ENCODE measurements around the gene ACAA1.

GRCh38 chr3:38118421-38119247 lies 18.3 kb downstream of the ACAA1 start:
- TF ChIP-seq ESRRA (CRISPR knock-in tag; IDR thresholded peaks at IDR 0.05; ENCODE audit: low read depth) (no peak), RFXANK (CRISPR knock-in tag; IDR thresholded peaks at IDR 0.05) (no peak), STAT6 (CRISPR knock-in tag; IDR thresholded peaks at IDR 0.05; ENCODE audit: borderline replicate concordance) (no peak), SALL2 (CRISPR knock-in tag; IDR thresholded peaks at IDR 0.05) (no peak), TCF7L2 (IDR thresholded peaks at IDR 0.05; ENCODE audit: low read depth, low read length) (no peak), ARNT (IDR thresholded peaks at IDR 0.05) (no peak), CREB1 (IDR thresholded peaks at IDR 0.05) (no peak), CREB1 (CRISPR knock-in tag; IDR thresholded peaks at IDR 0.05) (no peak)
- TF ChIP-seq, protein P1, sequence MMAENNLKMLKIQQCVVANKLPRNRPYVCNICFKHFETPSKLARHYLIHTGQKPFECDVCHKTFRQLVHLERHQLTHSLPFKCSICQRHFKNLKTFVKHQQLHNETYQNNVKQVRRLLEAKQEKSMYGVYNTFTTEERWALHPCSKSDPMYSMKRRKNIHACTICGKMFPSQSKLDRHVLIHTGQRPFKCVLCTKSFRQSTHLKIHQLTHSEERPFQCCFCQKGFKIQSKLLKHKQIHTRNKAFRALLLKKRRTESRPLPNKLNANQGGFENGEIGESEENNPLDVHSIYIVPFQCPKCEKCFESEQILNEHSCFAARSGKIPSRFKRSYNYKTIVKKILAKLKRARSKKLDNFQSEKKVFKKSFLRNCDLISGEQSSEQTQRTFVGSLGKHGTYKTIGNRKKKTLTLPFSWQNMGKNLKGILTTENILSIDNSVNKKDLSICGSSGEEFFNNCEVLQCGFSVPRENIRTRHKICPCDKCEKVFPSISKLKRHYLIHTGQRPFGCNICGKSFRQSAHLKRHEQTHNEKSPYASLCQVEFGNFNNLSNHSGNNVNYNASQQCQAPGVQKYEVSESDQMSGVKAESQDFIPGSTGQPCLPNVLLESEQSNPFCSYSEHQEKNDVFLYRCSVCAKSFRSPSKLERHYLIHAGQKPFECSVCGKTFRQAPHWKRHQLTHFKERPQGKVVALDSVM (CRISPR knock-in tag; IDR thresholded peaks at IDR 0.05): no peak
- TF ChIP-seq, protein P2, sequence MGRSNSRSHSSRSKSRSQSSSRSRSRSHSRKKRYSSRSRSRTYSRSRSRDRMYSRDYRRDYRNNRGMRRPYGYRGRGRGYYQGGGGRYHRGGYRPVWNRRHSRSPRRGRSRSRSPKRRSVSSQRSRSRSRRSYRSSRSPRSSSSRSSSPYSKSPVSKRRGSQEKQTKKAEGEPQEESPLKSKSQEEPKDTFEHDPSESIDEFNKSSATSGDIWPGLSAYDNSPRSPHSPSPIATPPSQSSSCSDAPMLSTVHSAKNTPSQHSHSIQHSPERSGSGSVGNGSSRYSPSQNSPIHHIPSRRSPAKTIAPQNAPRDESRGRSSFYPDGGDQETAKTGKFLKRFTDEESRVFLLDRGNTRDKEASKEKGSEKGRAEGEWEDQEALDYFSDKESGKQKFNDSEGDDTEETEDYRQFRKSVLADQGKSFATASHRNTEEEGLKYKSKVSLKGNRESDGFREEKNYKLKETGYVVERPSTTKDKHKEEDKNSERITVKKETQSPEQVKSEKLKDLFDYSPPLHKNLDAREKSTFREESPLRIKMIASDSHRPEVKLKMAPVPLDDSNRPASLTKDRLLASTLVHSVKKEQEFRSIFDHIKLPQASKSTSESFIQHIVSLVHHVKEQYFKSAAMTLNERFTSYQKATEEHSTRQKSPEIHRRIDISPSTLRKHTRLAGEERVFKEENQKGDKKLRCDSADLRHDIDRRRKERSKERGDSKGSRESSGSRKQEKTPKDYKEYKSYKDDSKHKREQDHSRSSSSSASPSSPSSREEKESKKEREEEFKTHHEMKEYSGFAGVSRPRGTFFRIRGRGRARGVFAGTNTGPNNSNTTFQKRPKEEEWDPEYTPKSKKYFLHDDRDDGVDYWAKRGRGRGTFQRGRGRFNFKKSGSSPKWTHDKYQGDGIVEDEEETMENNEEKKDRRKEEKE (IDR thresholded peaks at IDR 0.05): no peak
